ENCODE results near the gene PLA2G15.

GRCh38 chr16:68289621-68290329 is 44.6 kb downstream of the PLA2G15 start:
- TF ChIP-seq CTCF (IDR thresholded peaks at IDR 0.05) (no peak), POLR2A (IDR thresholded peaks at IDR 0.05) (no peak)
